HG03575 (cell line): Measurements from ENCODE around the gene MAP4K4.

Experiments
- ATAC-seq: cut with Tn5 transposase; IDR thresholded peaks from one replicate; pipeline ENCODE4 v1.9.1; 2021; ENCODE audit not compliant: unreplicated experiment, insufficient number of reproducible peaks, low FRiP score; ENCODE audit errors: extremely low read depth

Gene MAP4K4

GRCh38 chr2:101872480-101872879, 175.0 kb downstream of the MAP4K4 start:
- no peak for ATAC-seq

- ATAC-seq, result no peak
Observed at GRCh38 chr2:101873543-101873942, 176.0 kb downstream of the MAP4K4 start.

- no peak for ATAC-seq
Observed at GRCh38 chr2:101874069-101874468, 176.6 kb downstream of the MAP4K4 start.

GRCh38 chr2:101879466-101879865, 182.0 kb downstream of the MAP4K4 start:
- ATAC-seq, result no peak

- no peak for ATAC-seq
Observed at GRCh38 chr2:101881131-101881530, 183.6 kb downstream of the MAP4K4 start.

GRCh38 chr2:101882769-101883307, 185.3 kb downstream of the MAP4K4 start:
- no peak for ATAC-seq

GRCh38 chr2:101883860-101884259, 186.4 kb downstream of the MAP4K4 start:
- no peak for ATAC-seq

- ATAC-seq, result no peak
Observed at GRCh38 chr2:101884423-101884822, 186.9 kb downstream of the MAP4K4 start.

- ATAC-seq, result no peak
Observed at GRCh38 chr2:101887328-101887727, 189.8 kb downstream of the MAP4K4 start.

GRCh38 chr2:101889460-101890098, 192.1 kb downstream of the MAP4K4 start:
- no peak for ATAC-seq

GRCh38 chr2:101892377-101892776, 194.9 kb downstream of the MAP4K4 start:
- no peak for ATAC-seq

- no peak for ATAC-seq
Observed at GRCh38 chr2:101893681-101894381, 196.3 kb downstream of the MAP4K4 start.

- ATAC-seq, result no peak
Observed at GRCh38 chr2:101895039-101895438, 197.5 kb downstream of the MAP4K4 start.

- ATAC-seq, result no peak
Observed at GRCh38 chr2:101895819-101896322, 198.4 kb downstream of the MAP4K4 start.

GRCh38 chr2:101897301-101897700, 199.8 kb downstream of the MAP4K4 start:
- ATAC-seq, result no peak

- ATAC-seq, result no peak
Observed at GRCh38 chr2:101899265-101899664, 201.8 kb downstream of the MAP4K4 start.

GRCh38 chr2:101899871-101900270, 202.4 kb downstream of the MAP4K4 start:
- no peak for ATAC-seq

GRCh38 chr2:101900375-101900774, 202.9 kb downstream of the MAP4K4 start:
- no peak for ATAC-seq

- no peak for ATAC-seq
Observed at GRCh38 chr2:101901241-101901640, 203.7 kb downstream of the MAP4K4 start.

GRCh38 chr2:101902169-101902568, 204.7 kb downstream of the MAP4K4 start:
- no peak for ATAC-seq
